ENCODE data around the gene USP32. TPM values are rescaled to one million over a fixed set of nuclear protein-coding genes. Genes with fewer than 3 reads are reported as not detected.
A peak's percentile ranks its signal among the peaks of the same experiment; 100 is the strongest.

Gene USP32
- total and polyA plus RNA-seq, 10 of the 15 experiments (the other 5 are each of a cell fraction or from before 2014, with no cell fraction given): 7.8 to 37.3 (median 25.5) TPM

DNA sequence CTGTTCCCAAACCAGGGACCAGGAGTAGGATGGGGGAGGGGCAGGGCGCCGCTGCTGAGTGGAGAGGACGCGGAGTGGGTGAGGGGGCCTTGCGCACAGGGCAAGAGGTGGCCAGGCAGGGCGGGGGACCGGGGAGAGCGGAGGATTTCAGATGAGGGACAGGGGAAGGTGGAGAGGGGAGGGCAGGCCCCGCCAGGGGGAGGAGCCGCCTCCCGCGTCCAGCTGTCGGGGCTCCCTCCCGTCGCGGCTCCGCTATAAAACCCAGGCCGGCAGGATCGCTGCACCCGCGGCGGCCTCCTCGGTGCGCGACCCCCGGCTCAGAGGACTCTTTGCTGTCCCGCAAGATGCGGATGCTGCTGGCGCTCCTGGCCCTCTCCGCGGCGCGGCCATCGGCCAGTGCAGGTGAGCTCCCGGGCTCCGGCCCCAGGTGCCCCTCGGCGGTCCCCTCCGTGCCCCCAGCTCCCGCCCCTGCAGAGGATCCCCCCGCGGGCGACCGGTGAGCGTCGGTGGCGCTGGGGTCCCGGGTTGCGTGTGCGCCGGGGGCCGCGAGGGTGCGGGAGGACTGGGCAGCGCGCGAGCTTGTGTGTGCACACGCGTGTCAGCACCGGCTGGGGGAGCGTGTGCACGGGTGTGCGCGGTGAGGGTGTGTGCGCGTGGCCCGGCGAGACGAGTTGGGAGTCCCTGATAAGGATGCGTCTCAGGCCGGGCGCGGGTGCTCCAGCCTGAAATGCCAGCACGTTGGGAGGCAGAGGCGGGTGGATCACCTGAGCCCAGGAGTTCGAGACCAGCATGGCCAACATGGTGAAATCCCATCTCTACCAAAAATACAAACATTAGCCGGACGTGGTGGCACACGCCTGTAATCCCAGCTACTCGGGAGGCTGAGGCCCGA lies 242.0 kb downstream of the USP32 start, which contains the start of gene CA4:
CA4 (plus strand) TSS at position 283 of the 892 bp plus-strand sequence; CDS start at position 345, 62 bp downstream.
- intact Hi-C loops (cut with micrococcal nuclease; ENCODE audit: unreplicated experiment) (loop anchor here (10.0 kb wide), 1 partner anchor 485 kb away; no protein-coding TSS in a partner anchor), in situ Hi-C loops (cut with MboI) (loop anchor here (10.0 to 25.0 kb wide), 2 partner anchors 275 to 487 kb away; partner anchors contain the start of gene CHCT1)
- no TSS peak for BruUV-seq (replicated peaks)
- Histone ChIP-seq H2AFZ (ENCODE audit: control insufficient read depth, low read depth, low read length) (no peak within 1 kb of the TSS), H3K4me1 (ENCODE audit: control insufficient read depth, insufficient read depth, low read length) (peaks cover 2% of the 10 kb centered on the region; the same call in 1 of the 2 replicates), H3K27me3 (replicated peaks in 1 of 2; ENCODE audit: control insufficient read depth in 2 of 2, insufficient read depth in 2 of 2, low read length in 1 of 2) (peaks cover 4 to 17% of the 10 kb centered on the region in 2 experiments), H3K9me3 (replicated peaks; ENCODE audit: control insufficient read depth, insufficient read depth, low read length) (no peaks in the 10 kb centered on the region; the same call in 2 of the 3 replicates), H3K4me3 (no peak within 1 kb of the TSS), H3K79me2 (ENCODE audit: control insufficient read depth, insufficient read depth, low read length) (no peaks in the 10 kb centered on the region), H3K27ac (ENCODE audit: control insufficient read depth, insufficient read depth) (no peak within 1 kb of the TSS), H4K20me1 (ENCODE audit: control insufficient read depth, insufficient read depth) (no peaks in the 10 kb centered on the region), H3K9ac (ENCODE audit: control insufficient read depth, insufficient read depth, low read length) (no peak within 1 kb of the TSS), H3K4me2 (ENCODE audit: control insufficient read depth, insufficient read depth) (peak within 1 kb of the TSS; percentile 33), H3K36me3 (ENCODE audit: control insufficient read depth in 2 of 2, insufficient read depth in 2 of 2, low read length in 1 of 2) (no peaks in the 10 kb centered on the region)
- ChIA-PET RAD21 (ENCODE audit: unreplicated experiment) (interaction anchor here (0.5 kb wide), 1 partner anchor 11 kb away, joined by 4 read pairs; no protein-coding TSS in a partner anchor), SMC1A (ENCODE audit: uncharacterized antibody, unreplicated experiment) (no interaction called here), POLR2A (no interaction called here), CTCF (no interaction called here)
- TF ChIP-seq, protein P1, sequence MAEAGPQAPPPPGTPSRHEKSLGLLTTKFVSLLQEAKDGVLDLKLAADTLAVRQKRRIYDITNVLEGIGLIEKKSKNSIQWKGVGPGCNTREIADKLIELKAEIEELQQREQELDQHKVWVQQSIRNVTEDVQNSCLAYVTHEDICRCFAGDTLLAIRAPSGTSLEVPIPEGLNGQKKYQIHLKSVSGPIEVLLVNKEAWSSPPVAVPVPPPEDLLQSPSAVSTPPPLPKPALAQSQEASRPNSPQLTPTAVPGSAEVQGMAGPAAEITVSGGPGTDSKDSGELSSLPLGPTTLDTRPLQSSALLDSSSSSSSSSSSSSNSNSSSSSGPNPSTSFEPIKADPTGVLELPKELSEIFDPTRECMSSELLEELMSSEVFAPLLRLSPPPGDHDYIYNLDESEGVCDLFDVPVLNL (IDR thresholded peaks at IDR 0.05; ENCODE audit: low read depth, low read length): no peak
- TF ChIP-seq MEF2A (IDR thresholded peaks at IDR 0.05; ENCODE audit: insufficient read depth, low read depth, low read length) (no peak), SUZ12 (IDR thresholded peaks at IDR 0.05; ENCODE audit: unreplicated experiment) (peak; percentile 90), SREBF2 (IDR thresholded peaks at IDR 0.05; ENCODE audit: low read length) (no peak), HDAC6 (IDR thresholded peaks at IDR 0.05; ENCODE audit: unreplicated experiment) (no peak), MXI1 (IDR thresholded peaks at IDR 0.05; ENCODE audit: low read depth, low read length) (no peak)
- no peak for ATAC-seq
- FAIRE-seq: no peak
- DNase-seq (ENCODE audit: low read depth, low spot score): no peak
- WGBS (ENCODE audit: insufficient coverage, insufficient replicate concordance, low lambda C conversion rate, missing lambda C conversion rate): 16% methylated on average over 44 of the region's 81 CpGs

Data from GM12878 (cell line).